LoVo (cell line): ENCODE results near the gene VPS51.

Experiments used
- DNase-seq: peaks from one replicate; pipeline ENCODE4 v3.0.0-alpha.2; 2016; ENCODE audit warnings: low spot score

VPS51 gene

DNA sequence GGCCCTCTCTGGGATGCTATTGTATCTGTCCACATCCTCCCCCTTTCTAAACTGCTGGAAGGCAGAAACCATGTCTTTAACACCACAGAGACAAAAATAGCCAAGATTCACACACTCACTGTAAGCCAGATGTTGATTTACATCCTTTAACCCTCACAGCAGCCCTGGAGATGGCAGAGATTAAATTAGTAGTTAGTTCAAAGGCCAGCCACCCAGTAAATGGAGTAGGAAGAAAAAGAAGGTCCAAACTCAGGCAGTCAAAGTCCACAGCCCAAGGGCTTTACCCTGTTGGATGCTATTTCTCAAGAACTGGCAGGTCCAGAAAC lies 23.6 kb downstream of the VPS51 start:
- no peak for DNase-seq

DNA sequence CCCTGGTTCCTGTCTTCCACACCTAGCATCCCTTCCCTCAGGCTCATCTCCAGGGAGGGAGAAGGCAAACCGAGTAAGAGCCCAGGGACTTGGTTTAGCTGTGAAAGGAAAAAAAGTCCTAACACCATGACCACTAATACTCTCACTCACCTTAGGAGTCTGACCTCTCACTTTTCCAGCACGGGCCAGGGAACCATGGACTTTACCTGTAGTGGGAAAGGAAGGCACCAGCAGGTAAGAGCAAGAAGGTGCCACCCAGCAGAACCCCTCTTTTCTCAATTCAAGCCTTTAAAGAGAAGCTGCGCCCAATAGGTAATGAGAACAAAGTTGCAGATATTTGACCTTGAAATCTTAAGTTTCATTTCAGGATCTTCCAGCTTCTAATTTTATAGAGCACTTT lies 24.8 kb downstream of the VPS51 start:
- DNase-seq: no peak

DNA sequence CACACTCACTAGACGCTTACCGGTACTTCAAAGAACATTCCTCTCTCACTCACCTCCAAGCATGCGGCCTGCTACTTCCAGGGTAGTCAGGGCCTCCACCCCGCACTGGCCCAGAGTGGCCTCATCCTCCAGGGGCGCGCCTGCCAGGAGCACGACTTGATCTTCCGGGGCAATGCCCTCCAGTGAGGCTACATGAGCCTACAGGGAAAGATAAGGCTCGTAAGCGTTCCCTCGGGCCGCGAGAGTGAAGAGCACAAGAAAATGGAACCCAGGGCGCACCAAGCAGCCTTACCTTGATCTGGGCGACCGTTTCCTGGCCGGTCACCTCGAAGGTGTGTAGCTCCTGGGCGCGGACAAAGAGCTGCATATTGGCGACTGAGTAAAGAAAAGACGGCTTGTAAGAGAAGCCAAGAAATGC lies 25.4 kb downstream of the VPS51 start:
- DNase-seq: no peak

DNA sequence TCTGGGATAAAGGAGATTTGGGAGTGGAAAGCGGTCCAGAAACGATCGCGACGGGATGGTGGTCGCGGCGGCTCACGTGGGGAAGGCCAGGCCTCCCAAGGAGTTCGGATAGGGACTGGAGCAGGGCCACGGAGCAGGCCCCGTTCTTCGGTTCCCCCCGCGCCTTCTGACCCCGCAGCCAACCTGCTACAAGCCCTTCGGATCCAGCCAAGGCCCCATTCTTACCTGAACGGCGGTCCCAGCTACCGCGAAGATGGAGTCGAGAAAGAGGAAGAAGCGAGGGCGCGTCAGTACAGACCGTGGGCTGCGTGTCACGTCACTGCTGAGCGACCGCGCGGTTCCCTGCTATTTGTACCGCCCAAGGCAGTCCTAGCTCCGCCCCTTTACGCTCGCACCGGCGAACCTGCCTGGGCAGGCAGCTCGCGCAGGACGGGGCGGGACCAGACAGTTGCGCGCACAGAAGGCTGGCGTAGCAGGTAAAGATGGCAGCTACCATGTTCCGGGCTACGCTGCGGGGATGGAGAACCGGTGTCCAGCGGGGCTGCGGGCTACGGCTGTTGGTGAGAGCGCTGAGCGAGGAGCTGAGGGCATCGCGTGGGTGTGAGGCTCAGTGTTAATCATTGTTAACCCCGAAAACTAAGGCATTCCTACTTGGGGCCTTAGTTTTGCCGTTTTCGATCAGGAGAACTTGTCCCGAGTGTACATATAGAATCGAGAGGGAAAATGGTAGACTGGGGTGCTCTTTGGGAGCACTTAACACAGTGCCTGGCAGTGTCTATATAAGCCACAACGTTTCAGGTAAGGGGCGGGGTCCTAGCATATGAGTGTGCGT lies 26.1 kb downstream of the VPS51 start, which contains the start of the genes FAU and MRPL49:
Gene FAU (minus strand): TSS at position 270 of the 832 bp plus-strand sequence. CDS start 321 bp downstream, outside the sequence.
Gene MRPL49 (plus strand): TSS at position 457 of the 832 bp plus-strand sequence. CDS start 26 bp downstream, at position 483.
- peak; percentile 100 for DNase-seq

DNA sequence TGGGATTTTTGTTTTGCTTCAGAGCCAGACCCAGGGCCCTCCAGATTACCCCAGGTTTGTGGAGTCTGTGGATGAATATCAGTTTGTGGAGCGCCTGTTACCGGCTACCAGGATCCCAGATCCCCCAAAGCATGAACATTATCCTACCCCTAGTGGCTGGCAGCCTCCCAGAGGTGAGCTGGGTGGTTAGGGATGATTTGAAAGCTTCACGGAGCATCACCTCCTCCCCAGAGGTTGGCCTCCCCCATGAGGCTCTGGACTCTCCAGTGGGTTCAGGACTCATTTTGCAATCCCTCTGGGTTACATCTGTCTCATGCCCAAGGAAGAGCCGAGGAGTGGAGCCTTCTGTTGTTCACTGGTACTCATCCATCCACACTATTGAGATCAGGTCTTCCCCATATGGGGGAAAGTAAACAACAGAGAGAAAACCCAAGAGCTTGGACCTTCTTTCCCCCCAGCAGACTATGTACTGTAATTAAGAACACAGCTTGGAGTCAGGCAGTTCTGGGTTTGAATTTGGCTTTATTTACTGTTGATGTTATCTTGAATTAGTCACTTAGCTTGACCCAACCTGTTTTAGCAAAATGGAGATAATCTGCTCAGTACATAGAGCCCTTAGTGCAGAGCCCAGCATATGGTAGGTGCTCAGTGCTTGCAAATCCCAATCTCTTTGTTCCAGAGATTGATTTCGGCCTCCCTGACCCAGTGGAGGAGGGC lies 28.6 kb downstream of the VPS51 start:
- no peak for DNase-seq

DNA sequence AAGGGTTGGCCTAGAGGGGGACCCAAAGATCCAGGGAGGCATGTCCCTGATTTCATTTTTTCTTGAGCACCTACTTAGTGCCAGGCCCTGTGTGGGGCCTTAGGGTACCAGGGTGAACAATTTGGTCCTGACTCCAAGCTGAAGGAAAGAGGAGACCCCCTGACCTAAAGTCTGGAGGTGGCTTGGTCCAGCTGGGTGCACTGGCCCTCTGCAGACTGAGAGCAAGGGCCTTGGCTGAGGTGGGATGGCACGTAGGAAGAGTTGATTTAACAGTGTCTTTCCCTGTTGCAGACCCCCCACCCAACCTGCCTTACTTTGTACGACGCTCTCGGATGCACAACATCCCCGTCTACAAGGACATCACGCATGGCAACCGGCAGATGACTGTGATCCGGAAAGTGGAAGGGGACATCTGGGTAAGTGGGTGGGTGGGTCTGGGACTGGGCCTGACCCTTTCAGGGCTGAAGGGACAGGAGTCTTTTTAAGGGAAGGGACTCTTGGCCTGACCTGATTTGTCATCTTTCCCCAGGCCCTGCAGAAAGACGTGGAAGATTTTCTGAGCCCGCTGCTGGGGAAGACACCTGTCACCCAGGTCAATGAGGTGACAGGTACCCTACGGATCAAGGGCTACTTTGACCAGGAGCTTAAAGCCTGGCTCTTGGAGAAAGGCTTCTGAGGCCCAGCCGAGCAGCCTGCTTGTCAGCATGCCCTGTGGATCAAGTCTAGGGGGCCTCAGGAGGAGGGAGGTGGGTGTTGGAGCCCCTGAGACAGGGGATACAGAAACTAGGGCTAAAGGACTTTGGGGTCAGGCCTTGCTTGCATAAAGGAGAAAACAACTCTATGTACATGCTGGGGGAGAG lies 29.4 kb downstream of the VPS51 start:
- no peak for DNase-seq

DNA sequence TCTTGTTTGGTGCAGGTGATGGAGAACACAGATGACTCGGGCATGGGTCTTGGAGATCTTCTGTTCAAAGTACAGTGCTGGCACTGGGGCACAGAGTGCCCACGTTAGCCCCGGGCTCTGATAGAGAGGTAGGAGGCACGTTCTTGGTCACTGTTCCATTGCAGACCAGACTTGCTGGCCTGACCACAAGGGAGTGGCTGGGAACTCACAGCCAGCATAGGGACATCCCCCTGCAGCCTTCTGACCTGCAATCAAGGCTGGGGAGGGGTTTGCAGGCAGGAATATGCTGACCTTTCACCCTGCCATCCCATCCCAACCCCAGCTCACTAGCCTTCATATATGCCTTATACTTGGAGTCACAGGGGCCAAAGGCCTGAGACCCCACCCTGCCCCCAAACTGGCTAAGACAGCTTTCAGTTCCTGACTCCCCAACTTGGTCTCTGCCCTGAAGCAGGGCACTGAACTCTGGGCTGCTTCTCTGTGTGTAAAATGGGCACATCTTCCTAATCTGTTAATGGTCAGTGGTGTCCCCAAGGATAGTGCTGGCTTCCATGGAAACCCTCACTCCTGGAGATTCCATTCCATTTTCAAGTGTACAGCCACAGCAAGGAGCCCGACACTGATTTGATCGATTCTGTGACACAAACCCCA lies 30.7 kb downstream of the VPS51 start:
- no peak for DNase-seq

DNA sequence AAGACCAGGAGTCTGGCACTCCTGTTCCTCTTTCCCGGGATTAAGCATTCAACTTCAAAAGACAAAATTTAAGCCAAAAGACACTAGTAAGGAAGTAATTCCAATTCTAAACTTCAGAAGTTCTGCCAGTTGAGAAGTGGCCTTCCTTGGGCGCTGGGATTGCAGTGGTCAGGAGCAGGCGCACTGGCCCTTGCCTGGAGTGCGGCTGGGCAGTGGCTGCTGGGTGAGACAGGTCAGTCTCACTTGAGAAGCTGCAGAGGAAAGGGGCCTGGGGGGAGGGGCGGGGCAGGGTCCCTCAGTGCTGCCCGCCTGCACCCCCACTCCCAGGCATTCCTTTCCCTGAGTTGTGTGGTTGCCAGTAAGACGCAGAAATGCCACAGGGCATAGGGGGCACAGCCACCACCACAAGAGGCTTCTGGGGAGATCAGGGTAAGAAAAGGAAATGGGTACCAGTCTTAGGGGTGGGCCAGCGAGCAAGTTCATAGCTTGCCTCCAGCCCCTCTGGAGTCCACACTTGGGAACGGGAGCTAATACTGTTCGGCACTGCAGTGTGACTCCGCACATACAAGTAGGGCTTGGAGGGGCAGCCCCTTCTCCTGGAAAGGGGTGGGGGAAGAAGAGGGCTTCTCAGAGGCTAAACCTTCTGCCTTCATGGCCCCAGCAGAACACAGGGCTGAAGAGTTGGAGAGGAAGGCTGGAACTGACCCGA lies 31.6 kb downstream of the VPS51 start:
- no peak for DNase-seq

DNA sequence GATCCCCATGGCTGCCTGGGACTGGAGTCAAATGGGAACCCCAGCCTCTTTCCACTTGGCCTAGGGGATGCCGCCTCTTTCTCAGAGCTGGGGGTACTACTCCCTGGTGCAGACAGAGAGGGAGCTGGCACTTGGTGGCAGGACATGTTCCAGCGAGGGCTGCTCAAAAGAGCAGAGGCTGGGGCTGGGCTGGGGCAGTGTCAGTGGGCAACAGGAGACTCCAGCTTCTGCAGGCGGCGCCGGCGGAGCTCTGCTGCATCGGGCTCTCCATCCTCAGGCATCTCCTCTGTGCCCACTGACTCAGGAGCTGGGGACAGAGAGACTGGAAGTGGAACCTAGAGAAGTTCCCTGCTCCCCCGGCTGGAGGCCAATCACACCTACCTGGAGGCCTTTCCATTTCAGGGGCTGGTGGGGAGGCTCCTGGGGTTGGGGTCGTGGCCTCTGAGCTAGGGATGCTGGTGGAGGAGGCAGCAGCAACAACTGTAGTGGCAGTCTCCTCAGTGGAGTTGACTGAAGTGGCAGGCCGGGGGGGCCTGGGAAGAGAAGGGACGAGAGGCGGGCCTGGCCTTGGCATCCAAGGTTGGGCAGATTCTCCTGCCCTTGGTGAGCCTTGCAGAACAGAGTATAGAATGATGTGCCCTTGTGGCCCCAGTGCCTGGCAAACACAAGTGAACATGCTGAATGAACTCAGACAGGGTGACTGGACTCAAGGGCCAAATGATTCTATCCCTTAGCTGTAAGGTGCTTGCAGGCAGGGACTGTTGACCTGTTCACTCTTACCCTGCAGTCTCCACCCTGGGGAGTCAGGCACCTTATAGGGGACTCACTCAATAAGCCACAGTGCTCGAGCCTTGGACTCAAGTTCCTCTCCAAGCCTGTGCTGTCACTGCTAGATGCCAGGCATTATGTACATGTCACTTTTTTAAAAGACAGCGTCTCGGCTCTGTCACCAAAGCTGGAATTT lies 32.5 kb downstream of the VPS51 start:
- no peak for DNase-seq

DNA sequence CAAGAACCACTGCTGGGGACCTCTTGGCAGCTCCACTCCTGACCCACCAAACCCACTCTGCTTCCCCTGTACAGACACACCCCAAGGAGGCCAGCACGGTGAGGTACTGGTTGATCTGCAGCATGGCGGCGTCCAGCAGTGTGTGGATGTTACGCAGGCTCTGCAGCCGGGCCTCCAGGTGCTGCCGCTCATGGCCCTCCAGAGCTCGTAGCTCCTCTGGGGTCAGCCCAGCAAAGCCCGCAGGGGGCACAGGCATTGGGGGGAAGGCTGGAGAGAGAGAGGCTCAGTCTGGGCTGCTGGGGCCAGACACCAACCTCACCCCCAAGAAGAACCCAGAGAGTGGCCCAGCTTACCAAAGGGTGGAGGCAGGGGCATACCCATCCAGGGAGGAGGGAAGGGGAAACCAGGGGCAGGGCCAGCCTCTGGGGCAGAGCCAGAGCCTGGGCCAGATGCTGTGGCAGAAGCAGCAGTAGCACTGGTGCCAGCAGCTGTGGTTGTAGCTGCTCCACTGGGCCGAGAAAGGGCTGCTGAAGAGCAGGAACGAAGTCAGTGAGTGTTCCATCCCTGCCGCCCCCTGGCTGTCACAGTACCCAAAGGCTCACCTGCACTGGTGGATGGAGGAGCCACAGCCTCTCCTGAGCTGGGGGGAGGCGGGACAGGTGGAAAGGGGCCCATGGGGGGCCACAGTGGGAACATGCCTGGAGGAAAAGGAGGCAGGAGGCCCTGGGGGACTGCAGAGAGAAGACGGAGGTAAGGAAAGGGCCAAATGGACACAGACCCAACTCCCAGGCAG lies 33.8 kb downstream of the VPS51 start:
- no peak for DNase-seq

DNA sequence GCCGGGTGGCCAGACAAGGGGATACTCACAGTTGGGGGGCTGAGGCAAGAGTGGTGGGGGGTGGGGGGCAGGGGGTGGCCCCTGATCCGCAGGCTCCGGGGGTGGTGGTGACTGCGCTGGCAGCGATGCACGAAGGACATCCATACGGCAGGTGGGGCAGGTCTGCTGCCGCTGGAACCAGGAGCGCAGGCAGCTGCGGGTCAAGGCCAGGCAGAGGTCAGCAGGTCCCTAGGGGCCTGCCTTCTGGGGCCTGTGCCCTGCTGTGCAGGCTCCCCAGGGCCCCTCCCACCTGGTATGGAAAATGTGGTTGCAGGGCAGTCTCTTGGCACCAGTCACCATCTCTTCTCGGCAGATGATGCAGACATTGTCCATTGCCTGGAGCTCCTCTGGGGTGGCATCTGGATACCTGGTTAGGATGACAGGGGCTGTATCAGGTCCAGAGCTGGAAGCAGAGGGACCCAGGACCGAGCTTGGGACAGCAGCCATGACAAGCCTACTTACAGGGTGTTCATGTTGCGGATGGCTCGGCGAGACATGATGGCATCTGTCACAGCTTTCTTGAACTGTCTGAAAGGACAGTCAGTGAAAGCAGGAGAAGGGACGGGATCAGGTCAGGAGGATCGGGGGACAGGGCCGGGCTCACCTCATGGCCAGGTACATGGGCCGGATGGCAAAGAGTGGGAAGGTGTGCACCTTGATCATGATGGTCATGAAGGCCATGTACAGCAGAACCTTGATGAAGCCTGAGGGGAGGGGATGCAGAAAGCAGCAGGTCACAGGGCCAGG lies 34.8 kb downstream of the VPS51 start:
- no peak for DNase-seq

DNA sequence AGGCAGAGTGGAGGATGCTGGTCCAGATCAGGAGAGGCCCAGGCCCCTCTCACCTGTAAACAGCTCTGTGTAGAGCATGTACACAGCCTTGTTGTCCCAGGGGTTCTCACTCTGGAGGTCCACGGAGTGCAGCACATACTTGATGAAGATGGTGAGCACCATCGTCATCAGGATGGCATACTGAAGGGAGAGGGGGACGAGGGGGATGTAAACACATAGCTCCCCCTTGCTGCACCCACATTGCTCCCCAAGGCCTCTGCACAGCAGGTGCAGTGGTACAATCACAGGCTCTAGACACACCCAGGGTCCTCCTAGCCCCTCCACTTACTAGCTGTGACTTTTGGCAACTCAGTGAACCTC lies 35.4 kb downstream of the VPS51 start:
- no peak for DNase-seq

DNA sequence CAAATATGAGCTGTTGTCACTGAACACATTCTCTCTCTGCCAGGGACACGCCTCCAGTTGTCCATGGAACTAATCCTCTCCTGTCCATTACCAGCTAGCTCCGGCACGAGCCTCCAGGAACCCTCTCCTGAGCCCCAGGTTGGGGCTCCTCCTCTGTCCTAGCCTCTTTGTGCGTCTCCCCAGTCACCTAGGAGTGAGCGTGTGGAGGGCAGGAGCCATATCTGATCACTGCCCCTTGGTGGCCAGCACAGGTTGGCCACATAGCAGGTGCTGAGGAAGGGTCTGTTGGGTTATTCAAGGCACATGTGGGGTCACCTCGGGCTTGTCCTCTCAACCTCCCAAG lies 35.9 kb downstream of the VPS51 start:
- DNase-seq: no peak

DNA sequence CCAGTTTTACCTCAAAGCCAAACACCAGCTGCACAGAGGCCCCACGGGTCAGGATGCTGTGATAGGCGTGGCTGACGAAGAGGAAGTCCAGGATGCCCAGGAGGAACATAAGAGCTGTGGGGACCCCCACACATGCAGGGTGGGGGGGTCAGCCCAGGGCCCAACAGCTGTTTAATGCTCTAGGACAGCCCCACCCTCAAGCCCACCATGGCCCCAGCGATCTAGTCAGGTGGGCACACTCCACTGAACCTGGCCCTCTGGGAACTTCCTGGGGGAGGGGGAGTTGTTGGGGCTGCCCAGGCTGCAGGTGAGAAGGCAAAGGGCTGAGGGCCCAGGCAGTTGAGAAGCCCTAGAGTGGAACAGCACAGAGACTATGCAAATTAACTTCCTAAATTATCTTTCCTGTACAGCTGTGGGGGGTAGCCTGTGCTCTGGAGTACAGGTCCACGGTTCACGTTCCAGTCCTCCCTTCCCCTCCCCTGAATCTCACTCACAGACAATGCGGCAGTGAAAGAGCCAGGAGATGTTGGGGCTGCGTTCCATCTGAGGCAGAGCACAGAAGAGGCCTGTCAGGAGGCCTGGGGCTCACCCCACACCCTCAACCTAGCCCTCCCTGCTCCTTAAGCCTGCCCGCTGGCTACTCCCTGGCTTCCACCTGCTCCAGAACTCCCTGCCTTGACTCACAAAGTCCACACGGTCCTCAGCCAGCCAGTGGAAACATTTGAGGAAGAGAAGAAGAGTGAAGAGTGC lies 36.4 kb downstream of the VPS51 start:
- DNase-seq: no peak

DNA sequence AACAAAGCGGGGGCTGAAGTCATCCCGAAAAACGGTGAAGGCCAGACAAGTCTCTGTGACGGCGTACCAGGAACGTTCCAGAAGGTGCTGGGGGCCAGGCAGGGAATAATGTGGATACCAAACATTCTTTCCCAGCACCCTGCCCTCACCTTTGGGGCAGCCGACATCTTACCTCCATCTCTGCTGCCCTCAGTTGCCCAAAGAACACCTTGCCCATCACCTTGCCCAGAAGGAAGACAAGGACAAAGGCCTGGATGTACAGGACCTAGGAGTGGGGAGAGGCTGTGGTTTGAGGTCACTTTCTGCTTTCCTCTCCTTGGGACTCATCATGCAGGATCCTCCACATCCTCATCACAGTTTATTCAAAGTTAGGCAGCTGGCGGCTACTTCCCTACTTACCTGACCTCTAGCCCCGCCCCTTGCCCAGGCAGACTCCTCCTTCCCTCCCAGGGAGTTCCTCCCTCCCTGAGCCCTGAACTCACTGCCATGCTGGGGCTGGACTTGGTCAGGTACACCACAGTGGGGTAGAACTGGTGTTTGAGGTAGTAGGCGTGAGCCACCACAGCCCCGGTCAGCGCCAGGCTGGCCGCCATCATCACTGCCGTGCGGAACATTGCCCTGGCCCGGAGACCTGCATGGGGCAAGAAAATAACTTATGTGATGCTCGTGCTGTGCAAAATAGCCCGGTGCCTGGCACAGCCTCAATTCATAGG lies 37.1 kb downstream of the VPS51 start:
- peak; percentile 73 for DNase-seq

DNA sequence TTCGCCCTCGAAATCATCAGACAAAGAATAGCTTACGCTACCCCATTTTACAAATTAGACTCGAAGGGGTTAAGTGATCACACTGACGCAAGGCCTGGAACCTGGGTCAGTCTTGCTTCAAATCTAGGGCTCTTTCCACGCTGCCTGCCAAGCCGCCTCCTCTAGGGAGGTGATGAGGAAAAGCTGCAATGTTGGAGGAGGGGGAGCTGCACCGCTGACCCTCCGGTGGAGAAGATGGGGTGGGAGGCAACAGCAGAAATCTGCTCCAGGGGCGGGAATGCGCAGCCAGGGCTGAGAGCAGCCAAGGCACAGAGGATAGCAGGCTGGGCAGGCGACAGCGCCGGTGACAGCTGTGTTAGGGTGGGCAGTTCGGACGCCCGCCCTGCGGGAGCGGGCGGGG lies 37.7 kb downstream of the VPS51 start:
- no peak for DNase-seq

DNA sequence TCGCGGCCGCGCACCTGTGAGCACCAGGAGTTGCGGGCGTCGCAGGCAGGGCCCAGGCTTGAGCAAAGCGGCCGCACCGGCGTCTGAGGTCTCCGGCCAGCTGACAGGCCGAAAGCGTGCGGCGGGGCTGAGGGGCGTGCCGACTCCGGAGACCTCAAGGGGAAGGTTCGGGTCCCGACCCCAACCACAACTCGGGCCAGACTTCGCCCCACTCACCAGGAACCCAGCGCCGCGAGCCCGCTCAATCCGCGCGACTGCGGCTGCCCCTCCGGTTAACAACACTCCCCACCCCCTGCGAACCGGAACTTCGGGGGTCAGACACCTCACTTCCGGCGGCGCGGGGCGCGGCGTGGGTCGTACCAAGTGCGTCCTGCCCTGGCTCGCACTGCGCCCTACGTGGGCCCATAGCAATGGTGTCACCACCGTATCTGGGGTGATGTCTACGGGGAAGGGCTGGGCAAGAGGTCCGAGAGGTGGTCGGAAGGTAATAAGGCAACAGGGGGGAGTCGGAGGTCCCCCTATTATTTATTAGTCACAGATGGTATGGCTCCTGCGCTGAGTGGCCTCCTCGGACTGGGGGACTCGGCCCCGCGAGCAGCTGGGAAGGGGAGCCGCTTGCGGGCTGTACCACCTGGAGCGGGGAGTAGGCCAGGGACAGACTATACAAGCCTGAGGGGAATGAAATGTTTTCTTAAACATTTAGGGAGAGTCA lies 38.4 kb downstream of the VPS51 start, which contains the start of gene SYVN1:
Gene SYVN1 (minus strand): TSS at position 280 of the 712 bp plus-strand sequence. CDS start 918 bp downstream, outside the sequence.
- peak; percentile 90 for DNase-seq
